ENCODE data around the gene CXCL11. TPM values are rescaled to one million over a fixed set of nuclear protein-coding genes. Genes with fewer than 3 reads are reported as not detected.

Gene CXCL11
- total and polyA plus RNA-seq, 2 experiments from 2014 or later: not detected

DNA sequence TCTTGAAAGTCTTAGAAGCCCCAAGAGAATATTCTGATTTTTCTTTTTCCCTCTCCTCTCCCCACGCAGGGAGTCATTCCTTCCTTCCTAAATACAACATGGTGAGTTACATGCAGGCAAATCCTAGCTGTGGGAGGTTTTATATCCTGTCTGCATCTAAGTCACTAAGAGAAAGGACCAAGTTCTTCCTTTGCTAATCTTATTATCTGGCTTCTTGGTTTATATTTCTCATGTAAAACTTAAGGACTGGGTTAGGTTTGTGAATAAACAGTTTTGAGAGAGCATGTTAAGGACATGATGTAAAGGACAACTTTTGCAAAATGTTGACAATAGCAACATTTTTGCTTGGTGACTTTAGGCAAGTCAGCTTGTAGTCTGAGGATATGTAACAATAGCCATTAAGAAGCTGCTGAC, 23.5 kb downstream of the CXCL11 start:
- no peaks in the 10 kb centered on the region for H3K36me3 ChIP-seq (ENCODE audit: low read depth)
- peak overlapping the region; percentile 62 for H3K4me3 ChIP-seq
- peak overlapping the region; percentile 77 for H3K9ac ChIP-seq
- no peaks in the 10 kb centered on the region for H3K9me3 ChIP-seq (ENCODE audit: low read depth)
- TF ChIP-seq EZH2phosphoT487 (IDR thresholded peaks at IDR 0.05; ENCODE audit: insufficient read depth, low read depth) (no peak), EZH2 (IDR thresholded peaks at IDR 0.05; ENCODE audit: insufficient read depth, poor library complexity, severe bottlenecking) (no peak)
- in situ Hi-C loops (cut with MboI): no loop called here
- H4K20me1 ChIP-seq (ENCODE audit: insufficient read depth): no peaks in the 10 kb centered on the region
- H3K27ac ChIP-seq: peak overlapping the region; percentile 94
- H3K9me2 ChIP-seq (ENCODE audit: insufficient read depth): no peaks in the 10 kb centered on the region
- H3K79me2 ChIP-seq (ENCODE audit: insufficient read depth): no peaks in the 10 kb centered on the region
- WGBS, 2 experiments (ENCODE audit: low coverage in 1 of 2, low lambda C conversion rate in 2 of 2, missing lambda C conversion rate in 2 of 2): 0 to 13% methylated on average over 1 of the region's 1 CpG
- peaks cover 29% of the 10 kb centered on the region for H3F3A ChIP-seq (ENCODE audit: insufficient read depth)
- peak overlapping the region; percentile 98 for H2AFZ ChIP-seq
- DNase-seq: peak; percentile 63
- H3K4me1 ChIP-seq (ENCODE audit: insufficient read depth): peaks cover 21% of the 10 kb centered on the region
- peak overlapping the region; percentile 79 for H3K4me2 ChIP-seq (ENCODE audit: unreplicated experiment)
- no peaks in the 10 kb centered on the region for H3K27me3 ChIP-seq (replicated peaks; ENCODE audit: insufficient read depth)

GRCh38 chr4:76011700-76012387, 24.0 kb downstream of the CXCL11 start:
- peak overlapping the region; percentile 94 for H3K27ac ChIP-seq
- H3K4me1 ChIP-seq (ENCODE audit: insufficient read depth): peaks cover 21% of the 10 kb centered on the region
- H4K20me1 ChIP-seq (ENCODE audit: insufficient read depth): no peaks in the 10 kb centered on the region
- H3K9ac ChIP-seq: peak overlapping the region; percentile 77
- H3K36me3 ChIP-seq (ENCODE audit: low read depth): no peaks in the 10 kb centered on the region
- 8 to 14% methylated on average over 13 of the region's 13 CpGs for WGBS, 2 experiments (ENCODE audit: low coverage in 1 of 2, low lambda C conversion rate in 2 of 2, missing lambda C conversion rate in 2 of 2)
- in situ Hi-C loops (cut with MboI): no loop called here
- H3K9me3 ChIP-seq (ENCODE audit: low read depth): no peaks in the 10 kb centered on the region
- TF ChIP-seq EZH2phosphoT487 (IDR thresholded peaks at IDR 0.05; ENCODE audit: insufficient read depth, low read depth): no peak
- TF ChIP-seq EZH2 (IDR thresholded peaks at IDR 0.05; ENCODE audit: insufficient read depth, poor library complexity, severe bottlenecking): no peak
- H3K4me3 ChIP-seq: peak overlapping the region; percentile 62
- no peaks in the 10 kb centered on the region for H3K79me2 ChIP-seq (ENCODE audit: insufficient read depth)
- DNase-seq: peak; percentile 92
- peaks cover 29% of the 10 kb centered on the region for H3F3A ChIP-seq (ENCODE audit: insufficient read depth)
- peak overlapping the region; percentile 98 for H2AFZ ChIP-seq
- H3K9me2 ChIP-seq (ENCODE audit: insufficient read depth): no peaks in the 10 kb centered on the region
- H3K4me2 ChIP-seq (ENCODE audit: unreplicated experiment): peak overlapping the region; percentile 79
- H3K27me3 ChIP-seq (replicated peaks; ENCODE audit: insufficient read depth): no peaks in the 10 kb centered on the region

- Histone ChIP-seq H3F3A (ENCODE audit: insufficient read depth) (peaks cover 29% of the 10 kb centered on the region), H4K20me1 (ENCODE audit: insufficient read depth) (no peaks in the 10 kb centered on the region), H2AFZ (peak overlapping the region; percentile 98), H3K4me2 (ENCODE audit: unreplicated experiment) (peak overlapping the region; percentile 79), H3K36me3 (ENCODE audit: low read depth) (no peaks in the 10 kb centered on the region), H3K79me2 (ENCODE audit: insufficient read depth) (no peaks in the 10 kb centered on the region), H3K9me2 (ENCODE audit: insufficient read depth) (no peaks in the 10 kb centered on the region), H3K4me3 (peak overlapping the region; percentile 62), H3K27ac (peak overlapping the region; percentile 94), H3K4me1 (ENCODE audit: insufficient read depth) (peaks cover 21% of the 10 kb centered on the region), H3K9me3 (ENCODE audit: low read depth) (no peaks in the 10 kb centered on the region), H3K27me3 (replicated peaks; ENCODE audit: insufficient read depth) (no peaks in the 10 kb centered on the region), H3K9ac (peak overlapping the region; percentile 77)
- no peak for DNase-seq
- 96 to 97% methylated on average over 31 of the region's 31 CpGs for WGBS, 2 experiments (ENCODE audit: low coverage in 1 of 2, low lambda C conversion rate in 2 of 2, missing lambda C conversion rate in 2 of 2)
- in situ Hi-C loops (cut with MboI): no loop called here
- TF ChIP-seq EZH2 (IDR thresholded peaks at IDR 0.05; ENCODE audit: insufficient read depth, poor library complexity, severe bottlenecking): no peak
- no peak for TF ChIP-seq EZH2phosphoT487 (IDR thresholded peaks at IDR 0.05; ENCODE audit: insufficient read depth, low read depth)
Observed at GRCh38 chr4:76011018-76011670, 24.7 kb downstream of the CXCL11 start.

GRCh38 chr4:76010576-76010975, 25.3 kb downstream of the CXCL11 start:
- H3F3A ChIP-seq (ENCODE audit: insufficient read depth): peaks cover 29% of the 10 kb centered on the region
- no peak overlapping the region for H2AFZ ChIP-seq
- in situ Hi-C loops (cut with MboI): no loop called here
- no peaks in the 10 kb centered on the region for H3K27me3 ChIP-seq (replicated peaks; ENCODE audit: insufficient read depth)
- H3K9me3 ChIP-seq (ENCODE audit: low read depth): no peaks in the 10 kb centered on the region
- DNase-seq: no peak
- peaks cover 21% of the 10 kb centered on the region for H3K4me1 ChIP-seq (ENCODE audit: insufficient read depth)
- H3K9ac ChIP-seq: no peak overlapping the region
- H3K9me2 ChIP-seq (ENCODE audit: insufficient read depth): no peaks in the 10 kb centered on the region
- H3K4me2 ChIP-seq (ENCODE audit: unreplicated experiment): no peak overlapping the region
- no peak for TF ChIP-seq EZH2phosphoT487 (IDR thresholded peaks at IDR 0.05; ENCODE audit: insufficient read depth, low read depth)
- no peaks in the 10 kb centered on the region for H3K36me3 ChIP-seq (ENCODE audit: low read depth)
- WGBS, 2 experiments (ENCODE audit: low coverage in 1 of 2, low lambda C conversion rate in 2 of 2, missing lambda C conversion rate in 2 of 2): 92 to 93% methylated on average over 13 of the region's 13 CpGs
- H3K4me3 ChIP-seq: no peak overlapping the region
- H3K27ac ChIP-seq: no peak overlapping the region
- H3K79me2 ChIP-seq (ENCODE audit: insufficient read depth): no peaks in the 10 kb centered on the region
- H4K20me1 ChIP-seq (ENCODE audit: insufficient read depth): no peaks in the 10 kb centered on the region

All from GM23248 (cell line).